GM13976 (cell line): ENCODE data around the gene ZCCHC24.

Experiments
- DNase-seq: peaks from one replicate; pipeline ENCODE4 v3.0.0; 2012; ENCODE audit warnings: low spot score
- in situ Hi-C: fragments of 300-500 bp; cut with MboI; formaldehyde crosslinking; loops from one replicate; pipeline ENCODE4 v1.12.0; 2022; ENCODE audit warnings: low sequenced_read_pairs, mixed read lengths, inconsistent platforms; ENCODE audit not compliant: unreplicated experiment
- TF ChIP-seq, protein P1 (sequence below): IDR thresholded peaks from 2 replicates; pipeline ENCODE4 v1.5.1; 2012; ENCODE audit warnings: borderline replicate concordance, mild to moderate bottlenecking; ENCODE audit not compliant: insufficient read depth; ENCODE audit errors: extremely low read depth, missing control alignments, control extremely low read depth

The ZCCHC24 gene

GRCh38 chr10:79407811-79408795, 37.3 kb downstream of the ZCCHC24 start:
- no peak for DNase-seq
- TF ChIP-seq, protein P1, sequence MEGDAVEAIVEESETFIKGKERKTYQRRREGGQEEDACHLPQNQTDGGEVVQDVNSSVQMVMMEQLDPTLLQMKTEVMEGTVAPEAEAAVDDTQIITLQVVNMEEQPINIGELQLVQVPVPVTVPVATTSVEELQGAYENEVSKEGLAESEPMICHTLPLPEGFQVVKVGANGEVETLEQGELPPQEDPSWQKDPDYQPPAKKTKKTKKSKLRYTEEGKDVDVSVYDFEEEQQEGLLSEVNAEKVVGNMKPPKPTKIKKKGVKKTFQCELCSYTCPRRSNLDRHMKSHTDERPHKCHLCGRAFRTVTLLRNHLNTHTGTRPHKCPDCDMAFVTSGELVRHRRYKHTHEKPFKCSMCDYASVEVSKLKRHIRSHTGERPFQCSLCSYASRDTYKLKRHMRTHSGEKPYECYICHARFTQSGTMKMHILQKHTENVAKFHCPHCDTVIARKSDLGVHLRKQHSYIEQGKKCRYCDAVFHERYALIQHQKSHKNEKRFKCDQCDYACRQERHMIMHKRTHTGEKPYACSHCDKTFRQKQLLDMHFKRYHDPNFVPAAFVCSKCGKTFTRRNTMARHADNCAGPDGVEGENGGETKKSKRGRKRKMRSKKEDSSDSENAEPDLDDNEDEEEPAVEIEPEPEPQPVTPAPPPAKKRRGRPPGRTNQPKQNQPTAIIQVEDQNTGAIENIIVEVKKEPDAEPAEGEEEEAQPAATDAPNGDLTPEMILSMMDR: no peak
- in situ Hi-C loops: loop anchor here (10.0 kb wide), 1 partner anchor 57 kb away; no protein-coding TSS in a partner anchor

GRCh38 chr10:79407423-79407796, 38.0 kb downstream of the ZCCHC24 start:
- DNase-seq: no peak
- in situ Hi-C loops: loop anchor here (10.0 kb wide), 1 partner anchor 57 kb away; no protein-coding TSS in a partner anchor
- TF ChIP-seq, protein P1: no peak

DNA sequence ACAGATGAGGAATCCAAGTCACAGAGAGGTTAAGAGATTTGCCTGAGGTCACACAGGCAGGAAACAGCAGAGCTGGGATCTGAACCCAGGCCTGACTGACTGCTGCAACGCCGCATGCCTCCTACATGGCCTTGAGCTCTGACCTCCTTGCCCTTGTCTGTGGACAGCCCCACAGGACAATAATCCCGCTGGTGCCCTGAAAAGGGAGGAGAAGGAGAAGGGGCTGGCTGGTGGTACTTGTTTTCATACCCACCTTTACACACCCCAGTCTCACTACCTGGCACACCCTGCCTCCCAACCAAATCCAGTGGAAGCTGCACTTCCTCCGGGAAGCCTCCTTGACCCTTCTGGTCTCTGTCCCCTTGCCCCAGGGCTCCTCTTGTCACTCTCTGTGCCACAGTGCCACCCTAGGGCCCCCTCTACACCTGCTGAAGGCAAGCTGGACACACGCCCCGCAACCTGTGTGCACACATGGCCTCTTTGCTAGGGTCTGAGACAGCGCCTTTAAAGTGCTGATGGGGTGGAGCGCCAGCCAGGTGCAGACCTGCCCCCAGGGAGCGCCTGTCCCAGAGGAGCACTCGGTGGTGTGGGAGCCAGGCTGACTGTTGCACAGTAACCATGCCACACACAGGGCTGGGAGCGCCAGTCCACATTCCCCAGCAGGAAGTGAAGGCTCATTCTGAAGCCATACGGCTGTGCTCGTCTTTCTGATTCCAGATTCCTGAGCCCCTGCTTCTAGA, 38.6 kb downstream of the ZCCHC24 start:
- in situ Hi-C loops: loop anchor here (10.0 kb wide), 1 partner anchor 58 kb away; no protein-coding TSS in a partner anchor
- no peak for DNase-seq
- TF ChIP-seq, protein P1: no peak

DNA sequence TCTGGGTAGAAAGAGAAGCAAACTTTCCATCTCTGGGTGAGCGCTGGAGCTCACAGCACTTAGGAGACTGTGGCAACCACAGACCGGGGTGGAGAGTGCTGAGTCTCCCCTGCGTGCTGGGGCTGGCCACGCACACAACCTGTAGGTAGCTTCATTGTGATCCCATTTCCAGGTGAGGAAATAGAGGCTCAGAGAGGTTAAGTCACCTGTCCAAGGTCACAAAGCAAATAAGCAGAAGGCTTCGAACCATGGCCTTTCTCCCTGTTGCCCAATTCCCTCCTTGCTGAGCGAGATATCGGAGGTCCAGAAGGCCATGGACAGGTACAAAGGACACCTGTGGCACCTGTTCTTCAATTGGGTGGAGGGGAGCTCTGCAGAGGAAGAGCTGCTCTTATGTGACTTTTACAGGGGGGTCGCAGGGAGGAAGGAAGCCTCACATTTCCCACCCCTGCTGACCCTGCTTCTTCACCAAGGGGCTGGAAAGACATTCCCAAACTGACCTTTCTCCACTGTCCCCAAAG, 39.4 kb downstream of the ZCCHC24 start:
- DNase-seq: no peak
- in situ Hi-C loops: loop anchor here (10.0 kb wide), 1 partner anchor 59 kb away; no protein-coding TSS in a partner anchor
- TF ChIP-seq, protein P1: no peak

DNA sequence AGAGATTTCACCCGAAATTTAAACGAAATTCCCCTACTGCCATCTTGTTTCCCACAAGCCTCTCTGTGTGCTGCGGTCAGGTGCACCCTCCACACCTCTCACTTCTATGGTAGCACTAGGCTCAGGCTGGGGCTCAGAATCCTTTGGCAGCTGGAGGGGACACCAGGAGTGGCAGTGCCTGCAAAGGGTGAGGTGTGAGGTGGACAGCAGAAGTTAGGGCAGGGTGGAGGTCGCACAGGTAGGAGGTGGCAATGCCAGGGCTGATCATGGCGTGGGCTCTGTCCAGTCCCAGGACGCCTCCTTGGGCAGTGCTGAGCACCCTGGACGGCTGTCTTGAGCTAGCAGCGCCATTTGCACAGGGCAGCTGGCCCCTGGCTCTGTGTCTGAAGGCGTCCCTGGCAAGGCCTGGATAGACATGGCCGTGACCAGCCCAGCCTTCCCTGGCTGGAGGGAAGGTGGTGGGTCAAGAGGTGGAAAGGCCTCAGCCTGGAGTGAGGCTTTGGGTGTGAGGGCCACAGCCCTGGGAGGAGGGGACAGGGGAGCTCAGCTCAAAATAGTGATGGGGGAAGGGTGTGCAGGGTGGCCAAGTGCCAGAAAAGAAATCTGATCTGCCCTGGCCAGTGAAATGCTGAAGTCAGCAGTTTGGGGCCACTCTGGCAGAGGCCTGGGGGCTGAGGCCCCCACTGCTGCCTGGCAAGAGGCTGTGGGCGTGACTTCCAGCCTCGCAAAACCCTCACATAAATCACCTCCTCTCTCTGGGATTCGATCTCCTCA, 40.0 kb downstream of the ZCCHC24 start:
- TF ChIP-seq, protein P1: no peak
- no peak for DNase-seq
- in situ Hi-C loops: loop anchor here (10.0 kb wide), 1 partner anchor 59 kb away; no protein-coding TSS in a partner anchor
